Mucosa of stomach (tissue), 1 donor: Measurements from ENCODE around the gene PRR14.
A peak's percentile ranks its signal among the peaks of the same experiment; 100 is the strongest.

Experiments used
- H3K27me3 ChIP-seq: one replicate; pipeline ENCODE4 v1.7.0; 2013; ENCODE audit warnings: mild to moderate bottlenecking, low read length; ENCODE audit not compliant: control insufficient read depth, insufficient read depth
- H3K36me3 ChIP-seq: one replicate; pipeline ENCODE4 v1.7.0; 2013; ENCODE audit warnings: low read length; ENCODE audit not compliant: control insufficient read depth, insufficient read depth
- H3K4me1 ChIP-seq: one replicate; pipeline ENCODE4 v1.7.0; 2013; ENCODE audit warnings: mild to moderate bottlenecking, low read length; ENCODE audit not compliant: control insufficient read depth, insufficient read depth
- H3K4me3 ChIP-seq: one replicate; pipeline ENCODE4 v1.7.0; 2013; ENCODE audit warnings: low read length
- H3K9ac ChIP-seq: one replicate; pipeline ENCODE4 v1.7.0; 2013; ENCODE audit warnings: mild to moderate bottlenecking, low read length, moderate library complexity
- H3K9me3 ChIP-seq: one replicate; pipeline ENCODE4 v1.7.0; 2013; ENCODE audit warnings: mild to moderate bottlenecking, low read length, moderate library complexity; ENCODE audit not compliant: control insufficient read depth
- donor health status: Pancreatic carcinoma.

Gene PRR14

GRCh38 chr16:30650369-30651123, at the start of gene PRR14:
Gene PRR14 (plus strand): TSS chr16:30650960. CDS start chr16:30651646, 686 bp downstream.
- Histone ChIP-seq H3K36me3 (peaks cover 5% of the 10 kb centered on the region), H3K9me3 (no peaks in the 10 kb centered on the region), H3K4me3 (peak within 1 kb of the TSS; percentile 90), H3K4me1 (peaks cover 15% of the 10 kb centered on the region), H3K27me3 (no peaks in the 10 kb centered on the region), H3K9ac (peak within 1 kb of the TSS; percentile 97)

GRCh38 chr16:30601966-30602365, 48.8 kb upstream of the PRR14 start:
- Histone ChIP-seq H3K36me3 (no peaks in the 10 kb centered on the region), H3K4me1 (no peaks in the 10 kb centered on the region), H3K4me3 (no peak overlapping the region), H3K9me3 (no peaks in the 10 kb centered on the region), H3K9ac (no peak overlapping the region), H3K27me3 (no peaks in the 10 kb centered on the region)

- no peak overlapping the region for H3K9ac ChIP-seq
- no peaks in the 10 kb centered on the region for H3K4me1 ChIP-seq
- H3K4me3 ChIP-seq, result no peak overlapping the region
- H3K36me3 ChIP-seq, result no peaks in the 10 kb centered on the region
- no peaks in the 10 kb centered on the region for H3K27me3 ChIP-seq
- no peaks in the 10 kb centered on the region for H3K9me3 ChIP-seq
Observed at GRCh38 chr16:30602616-30603277, 48.0 kb upstream of the PRR14 start.

- Histone ChIP-seq H3K9me3 (no peaks in the 10 kb centered on the region), H3K4me3 (no peak overlapping the region), H3K9ac (no peak overlapping the region), H3K4me1 (no peaks in the 10 kb centered on the region), H3K27me3 (no peaks in the 10 kb centered on the region), H3K36me3 (no peaks in the 10 kb centered on the region)
Observed at GRCh38 chr16:30603945-30604315, 46.8 kb upstream of the PRR14 start.

- Histone ChIP-seq H3K9me3 (no peaks in the 10 kb centered on the region), H3K36me3 (no peaks in the 10 kb centered on the region), H3K4me3 (no peak overlapping the region), H3K27me3 (no peaks in the 10 kb centered on the region), H3K4me1 (no peaks in the 10 kb centered on the region), H3K9ac (no peak overlapping the region)
Observed at GRCh38 chr16:30604316-30604947, 46.3 kb upstream of the PRR14 start.

- no peaks in the 10 kb centered on the region for H3K9me3 ChIP-seq
- no peaks in the 10 kb centered on the region for H3K4me1 ChIP-seq
- no peaks in the 10 kb centered on the region for H3K27me3 ChIP-seq
- H3K9ac ChIP-seq, result no peak overlapping the region
- no peak overlapping the region for H3K4me3 ChIP-seq
- no peaks in the 10 kb centered on the region for H3K36me3 ChIP-seq
Observed at GRCh38 chr16:30605158-30605557, 45.6 kb upstream of the PRR14 start.

GRCh38 chr16:30606004-30606403, 44.8 kb upstream of the PRR14 start:
- H3K9me3 ChIP-seq, result no peaks in the 10 kb centered on the region

GRCh38 chr16:30609002-30609925, 41.5 kb upstream of the PRR14 start:
- no peaks in the 10 kb centered on the region for H3K36me3 ChIP-seq
- H3K27me3 ChIP-seq, result no peaks in the 10 kb centered on the region
- peak overlapping the region; percentile 100 for H3K9ac ChIP-seq
- H3K9me3 ChIP-seq, result no peaks in the 10 kb centered on the region
- H3K4me3 ChIP-seq, result peak overlapping the region; percentile 72
- H3K4me1 ChIP-seq, result peaks cover 3% of the 10 kb centered on the region

More at GRCh38 chr16:30606004-30606403, 44.8 kb upstream of the PRR14 start:
- H3K9ac ChIP-seq, result no peak overlapping the region
- no peaks in the 10 kb centered on the region for H3K36me3 ChIP-seq
- H3K27me3 ChIP-seq, result no peaks in the 10 kb centered on the region
- peaks cover 3% of the 10 kb centered on the region for H3K4me1 ChIP-seq
- no peak overlapping the region for H3K4me3 ChIP-seq

- Histone ChIP-seq H3K9me3 (no peaks in the 10 kb centered on the region), H3K9ac (peak within 1 kb of the TSS; percentile 100), H3K36me3 (no peaks in the 10 kb centered on the region), H3K4me1 (peaks cover 3% of the 10 kb centered on the region), H3K4me3 (peak within 1 kb of the TSS; percentile 72), H3K27me3 (no peaks in the 10 kb centered on the region)
Observed at GRCh38 chr16:30609926-30610839, 40.6 kb upstream of the PRR14 start, which contains the start of gene ZNF689. Gene ZNF689 (minus strand): TSS chr16:30610389. CDS start chr16:30610041, 348 bp downstream.

- no peaks in the 10 kb centered on the region for H3K36me3 ChIP-seq
- peaks cover under 1% of the 10 kb centered on the region for H3K4me1 ChIP-seq
- H3K9ac ChIP-seq, result no peak overlapping the region
Observed at GRCh38 chr16:30615358-30616091, 35.2 kb upstream of the PRR14 start.

More at GRCh38 chr16:30615358-30616091, 35.2 kb upstream of the PRR14 start:
- Histone ChIP-seq H3K27me3 (no peaks in the 10 kb centered on the region), H3K4me3 (no peak overlapping the region), H3K9me3 (no peaks in the 10 kb centered on the region)
